Measurements from ENCODE around the gene TMEM95.

TMEM95 gene

DNA sequence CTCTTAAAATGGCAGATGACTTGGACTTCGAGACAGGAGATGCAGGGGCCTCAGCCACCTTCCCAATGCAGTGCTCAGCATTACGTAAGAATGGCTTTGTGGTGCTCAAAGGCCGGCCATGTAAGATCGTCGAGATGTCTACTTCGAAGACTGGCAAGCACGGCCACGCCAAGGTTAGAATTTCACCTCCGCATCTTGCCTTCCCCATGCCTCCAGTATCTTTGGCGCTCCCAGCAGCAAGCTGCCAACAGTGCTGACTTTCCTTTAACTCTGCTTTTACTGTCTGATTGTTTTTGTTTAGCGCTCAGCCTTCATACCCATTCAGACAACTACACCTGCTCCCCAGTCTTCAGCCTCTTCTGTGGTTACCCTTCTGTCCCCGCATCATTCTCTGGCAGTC lies 45.3 kb upstream of the TMEM95 start:
- H3K4me3 ChIP-seq (ENCODE audit: low read depth in 1 of 2, low read length in 1 of 2) = no peak overlapping the region
- TF ChIP-seq, protein P1, sequence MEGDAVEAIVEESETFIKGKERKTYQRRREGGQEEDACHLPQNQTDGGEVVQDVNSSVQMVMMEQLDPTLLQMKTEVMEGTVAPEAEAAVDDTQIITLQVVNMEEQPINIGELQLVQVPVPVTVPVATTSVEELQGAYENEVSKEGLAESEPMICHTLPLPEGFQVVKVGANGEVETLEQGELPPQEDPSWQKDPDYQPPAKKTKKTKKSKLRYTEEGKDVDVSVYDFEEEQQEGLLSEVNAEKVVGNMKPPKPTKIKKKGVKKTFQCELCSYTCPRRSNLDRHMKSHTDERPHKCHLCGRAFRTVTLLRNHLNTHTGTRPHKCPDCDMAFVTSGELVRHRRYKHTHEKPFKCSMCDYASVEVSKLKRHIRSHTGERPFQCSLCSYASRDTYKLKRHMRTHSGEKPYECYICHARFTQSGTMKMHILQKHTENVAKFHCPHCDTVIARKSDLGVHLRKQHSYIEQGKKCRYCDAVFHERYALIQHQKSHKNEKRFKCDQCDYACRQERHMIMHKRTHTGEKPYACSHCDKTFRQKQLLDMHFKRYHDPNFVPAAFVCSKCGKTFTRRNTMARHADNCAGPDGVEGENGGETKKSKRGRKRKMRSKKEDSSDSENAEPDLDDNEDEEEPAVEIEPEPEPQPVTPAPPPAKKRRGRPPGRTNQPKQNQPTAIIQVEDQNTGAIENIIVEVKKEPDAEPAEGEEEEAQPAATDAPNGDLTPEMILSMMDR (IDR thresholded peaks at IDR 0.05) = no peak
- peaks cover 41% of the 10 kb centered on the region for H3K36me3 ChIP-seq
- H3K9me3 ChIP-seq = no peaks in the 10 kb centered on the region
- H3K27ac ChIP-seq = peak overlapping the region; percentile 98
- H3K27me3 ChIP-seq = no peaks in the 10 kb centered on the region
- peaks cover 39 to 44% of the 10 kb centered on the region in 2 experiments for H3K4me1 ChIP-seq (ENCODE audit: control insufficient read depth in 1 of 2, insufficient read depth in 1 of 2, low read depth in 1 of 2, low read length in 1 of 2)

DNA sequence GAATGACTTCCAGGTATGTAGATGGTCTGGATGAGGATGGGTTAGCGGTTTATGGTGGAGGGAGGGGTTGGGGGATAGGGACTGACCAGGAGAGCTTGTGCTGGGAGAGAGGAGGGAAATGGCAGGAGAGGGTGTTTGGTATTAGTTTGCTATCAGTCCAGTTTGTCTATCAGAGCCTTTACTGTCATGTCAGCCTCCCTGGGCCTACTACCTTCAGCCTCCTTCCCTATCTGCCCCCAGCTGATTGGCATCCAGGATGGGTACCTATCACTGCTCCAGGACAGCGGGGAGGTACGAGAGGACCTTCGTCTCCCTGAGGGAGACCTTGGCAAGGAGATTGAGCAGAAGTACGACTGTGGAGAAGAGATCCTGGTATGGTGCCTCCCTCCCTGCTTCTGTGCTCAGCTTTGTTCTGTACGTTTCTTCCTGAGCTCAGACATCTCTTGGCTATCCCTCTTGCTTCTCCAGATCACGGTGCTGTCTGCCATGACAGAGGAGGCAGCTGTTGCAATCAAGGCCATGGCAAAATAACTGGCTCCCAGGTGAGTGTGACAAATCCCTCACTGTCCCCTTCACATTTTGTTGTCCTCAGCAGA lies 43.7 kb upstream of the TMEM95 start:
- Histone ChIP-seq H3K36me3 (peaks cover 41% of the 10 kb centered on the region), H3K27ac (peak overlapping the region; percentile 27), H3K9me3 (no peaks in the 10 kb centered on the region), H3K4me1 (ENCODE audit: control insufficient read depth in 1 of 2, insufficient read depth in 1 of 2, low read depth in 1 of 2, low read length in 1 of 2) (peaks cover 49 to 54% of the 10 kb centered on the region in 2 experiments), H3K27me3 (no peaks in the 10 kb centered on the region), H3K4me3 (ENCODE audit: low read depth in 1 of 2, low read length in 1 of 2) (no peak overlapping the region)
- TF ChIP-seq, protein P1 (IDR thresholded peaks at IDR 0.05) = no peak

DNA sequence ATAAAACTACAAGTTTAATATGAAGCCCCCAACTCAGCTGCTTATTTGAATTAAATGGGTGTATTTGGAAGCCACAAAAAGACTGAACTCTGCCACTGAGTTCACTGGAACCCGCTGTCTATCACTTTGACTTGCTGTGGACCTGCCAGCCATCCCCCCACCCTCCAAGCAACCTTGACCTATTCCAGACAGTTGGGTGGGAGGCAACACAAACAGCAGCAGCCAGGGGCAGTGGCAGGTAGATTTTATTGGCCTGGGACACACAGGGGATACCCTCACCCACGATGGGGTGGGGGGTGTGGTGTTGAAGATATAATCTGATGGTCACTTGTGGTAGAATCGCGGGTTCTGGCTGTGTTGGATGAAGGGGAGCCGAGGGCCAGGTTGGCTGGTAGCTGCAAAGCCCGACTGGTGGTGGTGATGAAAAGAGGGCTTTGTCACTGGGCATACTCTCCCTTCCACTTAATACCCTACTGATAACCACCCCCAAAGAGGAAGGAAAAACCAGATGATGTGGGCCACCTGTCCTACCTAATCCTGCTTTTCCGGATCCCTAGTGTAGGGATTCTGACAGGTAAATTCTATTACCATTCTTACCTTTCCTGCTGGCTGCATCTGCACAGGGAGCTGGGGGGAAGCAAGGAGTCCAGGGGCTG lies 42.4 kb upstream of the TMEM95 start:
- TF ChIP-seq, protein P1 (IDR thresholded peaks at IDR 0.05) = no peak
- no peak overlapping the region for H3K27ac ChIP-seq
- H3K27me3 ChIP-seq = no peaks in the 10 kb centered on the region
- no peak overlapping the region for H3K4me3 ChIP-seq (ENCODE audit: low read depth in 1 of 2, low read length in 1 of 2)
- H3K4me1 ChIP-seq (ENCODE audit: control insufficient read depth in 1 of 2, insufficient read depth in 1 of 2, low read depth in 1 of 2, low read length in 1 of 2) = peaks cover 40 to 45% of the 10 kb centered on the region in 2 experiments
- no peaks in the 10 kb centered on the region for H3K9me3 ChIP-seq
- peaks cover 48% of the 10 kb centered on the region for H3K36me3 ChIP-seq

DNA sequence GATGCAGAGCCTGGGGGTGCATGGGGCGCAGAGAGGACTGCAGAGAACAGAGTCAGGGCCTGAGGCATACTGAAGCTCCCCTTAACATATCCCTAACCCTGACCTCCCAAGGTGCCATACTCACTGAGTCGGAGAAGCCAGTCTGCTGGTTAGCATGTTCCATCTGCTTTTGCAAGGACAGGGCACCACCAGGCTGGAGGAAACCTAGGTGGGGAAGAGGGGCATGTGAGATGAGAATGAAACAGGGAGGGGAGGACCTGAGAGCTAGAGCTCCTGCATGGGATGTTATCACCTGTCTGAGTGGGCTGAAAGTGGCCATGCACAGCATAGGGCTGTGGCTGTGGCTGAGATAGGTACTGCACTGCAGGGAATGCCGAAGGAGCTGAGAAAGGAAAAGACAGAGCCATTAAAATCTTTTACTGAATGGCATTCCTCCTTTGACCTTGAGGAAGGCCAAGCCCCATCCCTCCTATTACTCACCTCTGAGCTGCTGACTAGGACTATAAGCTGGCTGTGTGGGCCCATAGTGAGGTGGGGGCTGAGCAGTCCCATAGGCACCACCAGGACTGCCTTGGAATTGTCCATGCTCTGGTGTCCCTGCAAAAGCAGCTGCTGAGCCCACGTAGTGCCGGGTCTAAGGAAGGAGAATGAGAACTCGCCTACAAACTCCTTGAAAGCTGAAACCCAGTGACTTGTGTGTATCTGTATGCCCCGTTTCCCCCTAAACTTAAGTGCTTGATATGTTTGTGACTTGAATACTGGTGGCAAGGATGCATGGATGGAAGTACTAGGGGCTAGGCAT lies 41.7 kb upstream of the TMEM95 start:
- Histone ChIP-seq H3K9me3 (no peaks in the 10 kb centered on the region), H3K27ac (peak overlapping the region; percentile 99), H3K4me1 (ENCODE audit: control insufficient read depth in 1 of 2, insufficient read depth in 1 of 2, low read depth in 1 of 2, low read length in 1 of 2) (peaks cover 37 to 42% of the 10 kb centered on the region in 2 experiments), H3K4me3 (ENCODE audit: low read depth in 1 of 2, low read length in 1 of 2) (no peak overlapping the region), H3K36me3 (peaks cover 55% of the 10 kb centered on the region), H3K27me3 (no peaks in the 10 kb centered on the region)
- TF ChIP-seq, protein P1 (IDR thresholded peaks at IDR 0.05) = no peak

DNA sequence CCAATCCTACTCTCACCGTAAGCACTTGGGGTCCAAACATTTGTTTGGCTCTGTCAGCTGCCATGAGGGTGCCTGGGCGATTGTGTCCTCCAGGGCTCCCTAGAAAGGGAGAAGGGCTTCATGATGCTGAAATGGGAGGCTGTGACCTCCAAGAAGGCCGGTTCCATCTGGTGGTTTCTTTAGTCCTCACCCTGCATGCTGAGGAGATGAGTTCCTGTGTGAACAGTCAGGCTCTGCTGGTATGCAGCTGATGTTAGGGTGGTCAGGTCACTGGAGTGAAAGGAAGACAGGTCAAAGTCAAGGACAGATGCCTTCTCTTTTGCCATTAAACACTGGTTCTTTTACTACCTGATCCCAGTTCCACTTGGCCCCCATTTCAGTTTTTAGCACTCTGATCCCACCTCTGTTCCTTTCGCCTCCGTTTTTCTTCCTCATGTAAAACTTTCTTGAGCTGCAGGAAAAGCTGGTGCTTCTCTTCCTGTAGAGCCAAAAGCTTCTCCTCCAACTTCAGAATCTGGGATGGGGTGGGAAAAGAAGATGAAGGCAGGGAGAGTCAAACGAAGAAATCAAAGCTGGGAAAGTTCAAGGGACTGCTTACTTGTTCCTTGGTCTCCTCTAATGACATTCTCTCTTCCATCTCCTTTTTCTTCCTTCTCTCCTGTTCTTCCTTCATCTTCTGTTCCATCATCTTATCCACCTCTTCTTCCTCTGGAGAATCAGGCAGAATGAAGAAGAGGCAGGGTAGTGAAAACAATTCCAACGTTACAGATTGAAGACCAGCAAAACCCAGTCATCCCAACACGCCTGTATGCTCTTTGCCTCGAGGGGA lies 40.9 kb upstream of the TMEM95 start:
- Histone ChIP-seq H3K27ac (peak overlapping the region; percentile 99), H3K36me3 (peaks cover 63% of the 10 kb centered on the region), H3K9me3 (no peaks in the 10 kb centered on the region), H3K4me3 (ENCODE audit: low read depth in 1 of 2, low read length in 1 of 2) (peak overlapping the region; percentile 73 to 86), H3K27me3 (no peaks in the 10 kb centered on the region), H3K4me1 (ENCODE audit: control insufficient read depth in 1 of 2, insufficient read depth in 1 of 2, low read depth in 1 of 2, low read length in 1 of 2) (peaks cover 28 to 34% of the 10 kb centered on the region in 2 experiments)
- TF ChIP-seq, protein P1 (IDR thresholded peaks at IDR 0.05) = no peak

Data from neutrophil (primary cell).